ENCODE measurements around the gene DYNLL1. TPM values are rescaled to one million over a fixed set of nuclear protein-coding genes. Genes with fewer than 3 reads are reported as not detected.

The DYNLL1 gene
- total and polyA plus RNA-seq, 2 donors (not counting 3 experiments of a cell fraction or from before 2014, with no cell fraction given): 469 to 600 TPM

GRCh38 chr12:120468821-120469449 is 27.0 kb upstream of the DYNLL1 start:
- H3K27me3 ChIP-seq (ENCODE audit: control insufficient read depth in 2 of 2, insufficient read depth in 2 of 2, low read length in 2 of 2): no peaks in the 10 kb centered on the region
- peak overlapping the region; percentile 68 for H3K27ac ChIP-seq (ENCODE audit: insufficient read depth, low read depth, low read length)
- dilution Hi-C loops (cut with MboI; ENCODE audit: extremely low pct_ligation_motif_present, low sequenced_read_pairs): no loop called here
- DNase-seq (ENCODE audit: low read depth, low spot score): peak; percentile 47
- CTCF ChIA-PET: interaction anchor here (1.1 to 3.9 kb wide), 5 partner anchors 12 to 81 kb away, joined by 3 to 29 read pairs (median 4); partner anchors contain the start of gene DYNLL1
- BruUV-seq (replicated peaks): no TSS peak
- POLR2A ChIA-PET: interaction anchor here (0.7 to 2.8 kb wide), 5 partner anchors 10 to 231 kb away, joined by 3 to 24 read pairs (median 4); partner anchors contain the start of genes DYNLL1 and POP5
- peak overlapping the region; percentile 76 for H3K9ac ChIP-seq (replicated peaks; ENCODE audit: extremely low read depth, insufficient read depth, low read length)
- H3K9me1 ChIP-seq (replicated peaks; ENCODE audit: control insufficient read depth, extremely low read depth, insufficient read depth, low read length): no peaks in the 10 kb centered on the region
- no peak for FAIRE-seq
- peak overlapping the region; percentile 68 for H2AFZ ChIP-seq (ENCODE audit: low read depth, low read length)
- no peaks in the 10 kb centered on the region for H3K9me3 ChIP-seq (replicated peaks; ENCODE audit: control insufficient read depth, insufficient read depth, low read length)
- intact Hi-C loops (cut with micrococcal nuclease): loop anchor here (1.0 to 2.0 kb wide), 2 partner anchors 26 to 60 kb away; partner anchors contain the start of gene COQ5
- peak overlapping the region; percentile 46 for H3K4me2 ChIP-seq (ENCODE audit: insufficient read depth, low read length)
- peaks cover 11 to 13% of the 10 kb centered on the region in 2 experiments for H3K36me3 ChIP-seq (ENCODE audit: control insufficient read depth in 2 of 2, extremely low read depth in 1 of 2, insufficient read depth in 2 of 2, low read length in 2 of 2)
- peak in 1 of 2 donors; percentile 24 for TF ChIP-seq CTCF (IDR thresholded peaks at IDR 0.05; ENCODE audit: extremely low read depth in 1 of 2, insufficient read depth in 1 of 2, low read depth in 1 of 2, low read length in 2 of 2)
- TF ChIP-seq EZH2 (IDR thresholded peaks at IDR 0.05; ENCODE audit: borderline replicate concordance, low read depth, low read length, severe bottlenecking): no peak
- H3K79me2 ChIP-seq (ENCODE audit: control insufficient read depth, insufficient read depth, low read length): peaks cover 54% of the 10 kb centered on the region
- H3K4me1 ChIP-seq (ENCODE audit: control insufficient read depth, extremely low read depth, insufficient read depth, low read length): peaks cover 3% of the 10 kb centered on the region
- H4K20me1 ChIP-seq (replicated peaks; ENCODE audit: control insufficient read depth, extremely low read depth, insufficient read depth, low read length): peaks cover 2% of the 10 kb centered on the region
- H3K4me3 ChIP-seq (replicated peaks in 1 of 3; ENCODE audit: insufficient read depth in 1 of 3, low read depth in 1 of 3, low read length in 3 of 3): peak overlapping the region; percentile 54 to 90 (median 78)
